Activated B cell treated with CpG ODN at 0.5 μM for 24 hours (primary cell): ENCODE measurements around the gene SCAPER. TPM values are rescaled to one million over a fixed set of nuclear protein-coding genes. Genes with fewer than 3 reads are reported as not detected.

Experiments
- ATAC-seq: fragments of 200-7000 bp; cut with Tn5 transposase; one replicate; pipeline ENCODE4 v1.10.0; 2021; ENCODE audit warnings: low read depth, mild to moderate bottlenecking, moderate library complexity
- CTCF ChIA-PET: fragments of 350-600 bp; sonication (Branson Sonifier 250); formaldehyde crosslinking; loops from one replicate; lab custom pipeline; 2021; ENCODE audit warnings: antibody characterized with exemption; lab: Charles Lee
- POLR2A ChIA-PET: fragments of 350-600 bp; sonication (Branson Sonifier 250); formaldehyde crosslinking; loops from one replicate; lab custom pipeline; 2021; ENCODE audit warnings: antibody characterized with exemption; lab: Charles Lee
- DNase-seq: peaks from one replicate; pipeline ENCODE4 v3.0.0; 2022
- H3K27ac Mint-ChIP-seq: one replicate; pipeline ENCODE4 v1.8.0; 2020; ENCODE audit warnings: mixed read lengths
- H3K27me3 Mint-ChIP-seq: one replicate; pipeline ENCODE4 v1.8.0; 2021; ENCODE audit warnings: mixed read lengths
- H3K36me3 Mint-ChIP-seq: one replicate; pipeline ENCODE4 v1.8.0; 2021; ENCODE audit warnings: low read depth, mixed read lengths
- H3K4me1 Mint-ChIP-seq: one replicate; pipeline ENCODE4 v1.8.0; 2021; ENCODE audit warnings: mixed read lengths
- H3K4me3 Mint-ChIP-seq: one replicate; pipeline ENCODE4 v1.8.0; 2020; ENCODE audit warnings: mild to moderate bottlenecking, mixed read lengths
- H3K9me3 Mint-ChIP-seq: one replicate; pipeline ENCODE4 v1.8.0; 2020; ENCODE audit warnings: mixed read lengths
- intact Hi-C: fragments of 100-400 bp; cut with micrococcal nuclease; formaldehyde crosslinking; loops from one replicate; pipeline ENCODE4 v1.15.1; 2024
- total RNA-seq: library from RNA; stranded (reverse); gene quantifications from 2 replicates; pipeline ENCODE4 v1.2.3, GENCODE V29; 2022
- TF ChIP-seq, protein P1 (sequence below): fragments of 200-600 bp; IDR thresholded peaks from one replicate; pipeline ENCODE4 v1.8.0; 2022; ENCODE audit warnings: antibody characterized with exemption, mild to moderate bottlenecking

Gene SCAPER
- total RNA-seq, 1 donor from 2014 or later = 38.8 TPM

DNA sequence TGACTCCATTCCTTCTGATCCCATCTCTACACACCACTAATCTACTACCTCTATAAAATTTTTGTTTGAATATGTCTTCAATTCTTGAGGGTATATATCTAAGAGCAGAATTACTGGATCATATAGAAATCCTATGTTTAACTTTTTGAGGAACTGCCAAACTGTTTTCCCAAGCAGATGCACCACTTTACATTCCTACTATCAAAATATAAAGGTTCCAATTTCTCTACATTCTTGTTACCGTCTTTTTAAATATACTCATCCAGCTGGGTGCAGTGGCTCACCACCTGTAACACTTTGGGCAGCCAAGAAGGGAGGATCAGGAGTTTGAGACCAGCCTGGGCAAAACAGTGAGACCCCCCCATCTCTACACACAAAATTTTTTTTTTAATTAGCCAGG lies 268.0 kb downstream of the SCAPER start:
- H3K4me1 Mint-ChIP-seq = no peaks in the 10 kb centered on the region
- peaks cover 23% of the 10 kb centered on the region for H3K36me3 Mint-ChIP-seq
- peaks cover 12% of the 10 kb centered on the region for H3K9me3 Mint-ChIP-seq
- H3K27ac Mint-ChIP-seq = no peak overlapping the region
- intact Hi-C loops = no loop called here
- TF ChIP-seq, protein P1, sequence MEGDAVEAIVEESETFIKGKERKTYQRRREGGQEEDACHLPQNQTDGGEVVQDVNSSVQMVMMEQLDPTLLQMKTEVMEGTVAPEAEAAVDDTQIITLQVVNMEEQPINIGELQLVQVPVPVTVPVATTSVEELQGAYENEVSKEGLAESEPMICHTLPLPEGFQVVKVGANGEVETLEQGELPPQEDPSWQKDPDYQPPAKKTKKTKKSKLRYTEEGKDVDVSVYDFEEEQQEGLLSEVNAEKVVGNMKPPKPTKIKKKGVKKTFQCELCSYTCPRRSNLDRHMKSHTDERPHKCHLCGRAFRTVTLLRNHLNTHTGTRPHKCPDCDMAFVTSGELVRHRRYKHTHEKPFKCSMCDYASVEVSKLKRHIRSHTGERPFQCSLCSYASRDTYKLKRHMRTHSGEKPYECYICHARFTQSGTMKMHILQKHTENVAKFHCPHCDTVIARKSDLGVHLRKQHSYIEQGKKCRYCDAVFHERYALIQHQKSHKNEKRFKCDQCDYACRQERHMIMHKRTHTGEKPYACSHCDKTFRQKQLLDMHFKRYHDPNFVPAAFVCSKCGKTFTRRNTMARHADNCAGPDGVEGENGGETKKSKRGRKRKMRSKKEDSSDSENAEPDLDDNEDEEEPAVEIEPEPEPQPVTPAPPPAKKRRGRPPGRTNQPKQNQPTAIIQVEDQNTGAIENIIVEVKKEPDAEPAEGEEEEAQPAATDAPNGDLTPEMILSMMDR = no peak
- no peaks in the 10 kb centered on the region for H3K27me3 Mint-ChIP-seq
- no peak for DNase-seq
- ATAC-seq = no peak
- CTCF ChIA-PET = no interaction called here
- no peak overlapping the region for H3K4me3 Mint-ChIP-seq
- POLR2A ChIA-PET = no interaction called here

DNA sequence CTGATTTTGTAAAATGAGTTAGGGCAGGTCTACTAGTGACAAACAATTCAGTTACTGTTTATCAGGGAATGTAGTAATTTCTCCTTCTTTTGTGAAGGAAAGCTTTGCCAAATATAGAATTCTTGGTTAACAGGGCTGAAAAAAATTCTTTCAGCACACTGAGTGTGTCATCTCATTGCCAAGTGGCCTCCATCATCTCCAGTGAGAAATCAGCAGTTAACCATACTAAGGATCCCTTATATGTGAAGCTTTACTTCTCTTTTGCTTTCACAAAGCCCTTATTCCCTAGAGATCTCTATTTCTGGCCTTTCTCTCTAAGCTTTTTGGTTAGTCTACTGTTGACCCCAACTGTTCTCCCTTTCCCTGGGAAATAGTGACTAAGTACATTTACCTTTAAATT lies 269.1 kb downstream of the SCAPER start:
- Mint-ChIP-seq H3K9me3 (peaks cover 12% of the 10 kb centered on the region), H3K36me3 (peaks cover 23% of the 10 kb centered on the region), H3K27ac (no peak overlapping the region), H3K4me3 (no peak overlapping the region), H3K4me1 (no peaks in the 10 kb centered on the region), H3K27me3 (no peaks in the 10 kb centered on the region)
- intact Hi-C loops = no loop called here
- TF ChIP-seq, protein P1 = no peak
- DNase-seq = no peak
- no peak for ATAC-seq
- ChIA-PET CTCF (no interaction called here), POLR2A (no interaction called here)

DNA sequence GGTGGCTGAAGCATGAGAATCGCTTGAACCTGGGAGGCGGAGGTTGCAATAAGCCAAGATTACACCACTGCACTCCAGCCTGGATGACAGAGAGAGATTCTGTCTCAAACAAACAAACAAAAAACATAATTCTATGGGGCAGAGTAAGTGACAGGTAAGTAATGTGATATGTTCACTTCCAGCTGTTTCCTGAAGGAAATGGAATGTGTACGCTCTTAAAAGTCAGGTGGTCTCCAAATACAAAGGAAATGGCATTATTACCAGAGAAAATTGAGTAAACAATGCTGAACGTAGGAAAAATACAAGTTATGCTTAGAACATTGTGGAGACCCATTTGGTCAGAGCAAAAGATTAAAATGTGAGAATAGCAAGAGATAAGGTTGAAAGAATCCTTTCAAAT lies 278.5 kb downstream of the SCAPER start:
- no peak for ATAC-seq
- POLR2A ChIA-PET = no interaction called here
- Mint-ChIP-seq H3K27ac (no peak overlapping the region), H3K9me3 (peaks cover 4% of the 10 kb centered on the region), H3K36me3 (peaks cover 9% of the 10 kb centered on the region), H3K27me3 (no peaks in the 10 kb centered on the region), H3K4me3 (no peak overlapping the region), H3K4me1 (no peaks in the 10 kb centered on the region)
- intact Hi-C loops = no loop called here
- no peak for DNase-seq
- CTCF ChIA-PET = no interaction called here
- TF ChIP-seq, protein P1 = no peak

DNA sequence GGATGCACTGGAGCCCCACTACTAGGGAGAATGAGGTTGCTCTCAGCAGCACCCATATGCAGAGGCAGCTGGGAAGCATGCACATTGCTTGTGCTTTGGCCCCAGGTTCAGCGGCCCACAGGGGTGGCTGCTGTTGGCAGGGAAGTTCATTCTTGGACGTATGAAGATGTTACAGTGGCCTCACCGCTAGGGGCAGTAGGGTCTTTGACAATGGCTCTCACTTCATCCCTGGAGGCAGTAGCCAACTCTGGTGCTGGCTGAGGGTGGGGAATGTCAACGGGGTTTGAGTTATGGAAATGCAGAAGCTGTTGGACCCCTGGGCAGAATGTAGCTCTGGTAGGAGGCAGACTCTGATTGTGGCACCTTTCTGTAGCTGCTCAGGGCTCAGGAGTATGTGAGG lies 279.9 kb downstream of the SCAPER start:
- intact Hi-C loops = no loop called here
- Mint-ChIP-seq H3K4me3 (no peak overlapping the region), H3K27ac (no peak overlapping the region), H3K27me3 (no peaks in the 10 kb centered on the region), H3K9me3 (peaks cover 4% of the 10 kb centered on the region), H3K36me3 (peaks cover 19% of the 10 kb centered on the region), H3K4me1 (no peaks in the 10 kb centered on the region)
- no peak for DNase-seq
- TF ChIP-seq, protein P1 = no peak
- ChIA-PET POLR2A (interaction anchor here (0.6 kb wide), 1 partner anchor 19 kb away, joined by 3 read pairs; no protein-coding TSS in a partner anchor), CTCF (no interaction called here)
- ATAC-seq = no peak

DNA sequence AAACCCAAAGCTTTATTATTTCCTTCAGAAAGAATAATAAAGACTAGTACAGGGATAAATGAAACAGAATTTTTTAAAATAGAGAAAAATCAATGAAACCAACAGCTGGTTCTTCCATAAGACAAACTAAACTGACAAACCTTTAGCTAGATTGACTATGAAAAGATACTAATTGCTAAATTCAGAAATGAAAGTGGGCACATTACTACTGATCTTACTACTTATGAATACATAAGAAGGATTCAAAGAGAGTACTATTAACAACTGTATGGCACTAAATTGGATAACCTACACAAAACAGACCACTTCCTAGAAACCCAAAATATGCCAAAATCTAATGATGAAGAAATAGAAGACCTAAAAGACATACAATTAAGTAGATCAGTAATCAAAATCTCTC lies 290.4 kb downstream of the SCAPER start:
- intact Hi-C loops = no loop called here
- ChIA-PET CTCF (no interaction called here), POLR2A (interaction anchor here (0.6 kb wide), 1 partner anchor 119 kb away, joined by 8 read pairs; no protein-coding TSS in a partner anchor)
- Mint-ChIP-seq H3K9me3 (peaks cover 16% of the 10 kb centered on the region), H3K4me3 (no peak overlapping the region), H3K27ac (no peak overlapping the region), H3K36me3 (peaks cover 34% of the 10 kb centered on the region), H3K4me1 (no peaks in the 10 kb centered on the region), H3K27me3 (no peaks in the 10 kb centered on the region)
- TF ChIP-seq, protein P1 = no peak
- DNase-seq (no peak), ATAC-seq (no peak)
